GM21786 (cell line): Measurements from ENCODE around the gene PEAR1.

Source experiments
- ATAC-seq: cut with Tn5 transposase; IDR thresholded peaks from one replicate; pipeline ENCODE4 v1.9.1; 2021; ENCODE audit not compliant: unreplicated experiment

Gene PEAR1

DNA sequence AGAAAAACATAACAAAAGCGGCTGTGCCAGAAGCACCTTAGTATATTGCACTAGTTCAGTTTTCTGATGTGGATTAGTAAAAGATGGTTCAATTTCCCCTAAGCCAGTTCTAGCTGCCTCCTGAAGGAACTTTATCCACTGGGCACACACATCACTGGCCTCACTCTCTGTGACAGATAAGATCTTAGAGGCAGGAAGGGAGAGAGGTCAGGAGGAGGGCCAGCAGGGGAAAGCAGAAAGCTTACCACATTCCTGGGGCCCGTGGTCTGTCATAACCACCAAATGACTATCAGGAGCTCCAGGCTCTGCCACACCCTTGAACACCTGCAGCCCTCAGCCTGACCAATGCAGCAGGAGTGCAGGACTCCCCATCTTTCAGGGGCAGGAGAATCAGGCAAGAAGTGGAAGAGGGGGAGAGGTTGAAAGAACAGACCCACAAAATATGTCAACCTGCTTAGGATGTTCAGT is 64.8 kb downstream of the PEAR1 start:
- ATAC-seq = no peak

DNA sequence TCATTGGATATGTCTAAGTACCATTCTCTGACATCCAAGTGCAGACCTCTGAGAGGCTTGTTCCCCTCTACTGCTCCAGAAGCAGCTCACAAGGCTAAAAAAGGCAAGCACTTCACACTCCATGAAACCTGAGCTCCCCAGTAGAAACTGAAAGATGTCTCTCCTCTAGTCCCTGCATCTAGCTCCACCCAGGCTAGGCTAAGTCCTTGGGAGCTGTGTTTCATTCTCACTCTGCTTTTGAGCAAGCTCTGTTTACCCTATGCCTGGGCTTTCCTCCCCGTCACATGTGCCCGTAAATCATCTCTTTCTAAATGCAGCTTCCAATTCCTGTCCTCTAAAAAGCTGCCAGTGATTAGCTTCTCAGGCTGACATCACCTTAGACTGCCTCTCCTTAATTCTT is 65.9 kb downstream of the PEAR1 start:
- ATAC-seq = no peak

DNA sequence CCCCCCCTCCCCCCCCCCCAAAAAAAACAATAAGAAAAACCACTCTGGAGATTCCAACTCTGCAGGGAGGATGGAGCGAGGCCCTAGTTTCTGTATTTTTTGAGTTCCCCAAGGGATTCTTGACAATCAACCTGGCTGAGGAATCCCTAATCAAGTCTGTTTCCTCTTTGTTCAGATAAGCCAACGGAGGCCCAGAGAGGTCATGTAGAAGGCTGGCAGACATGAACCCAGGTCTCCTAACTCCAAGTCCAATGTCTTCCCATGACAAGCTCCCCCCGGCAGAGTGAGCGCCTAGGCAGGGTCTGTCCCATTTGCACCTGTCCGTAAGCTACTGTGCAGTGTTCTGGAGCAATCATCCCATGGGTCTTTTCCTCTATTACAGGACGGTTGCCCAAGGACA is 66.4 kb downstream of the PEAR1 start:
- ATAC-seq = no peak

DNA sequence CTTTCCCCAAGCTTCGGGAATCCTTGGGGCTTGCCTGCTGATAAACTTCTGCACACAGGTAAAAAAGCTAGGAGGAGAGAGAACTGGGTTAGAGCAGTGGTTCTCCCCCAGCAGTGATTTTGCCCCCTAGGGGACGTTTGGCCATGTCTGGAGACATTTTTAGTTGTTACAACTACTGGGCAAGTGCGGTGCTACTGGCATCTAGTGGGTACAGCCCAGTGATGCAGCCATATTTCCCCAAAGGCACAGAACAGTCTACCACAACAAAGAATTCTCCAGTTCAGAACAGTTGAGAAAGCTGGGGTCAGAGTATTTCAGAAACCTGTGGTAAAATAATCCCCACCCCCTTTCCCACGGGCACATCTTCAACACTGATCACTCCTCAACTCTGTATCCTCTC is 68.2 kb downstream of the PEAR1 start:
- ATAC-seq = no peak

DNA sequence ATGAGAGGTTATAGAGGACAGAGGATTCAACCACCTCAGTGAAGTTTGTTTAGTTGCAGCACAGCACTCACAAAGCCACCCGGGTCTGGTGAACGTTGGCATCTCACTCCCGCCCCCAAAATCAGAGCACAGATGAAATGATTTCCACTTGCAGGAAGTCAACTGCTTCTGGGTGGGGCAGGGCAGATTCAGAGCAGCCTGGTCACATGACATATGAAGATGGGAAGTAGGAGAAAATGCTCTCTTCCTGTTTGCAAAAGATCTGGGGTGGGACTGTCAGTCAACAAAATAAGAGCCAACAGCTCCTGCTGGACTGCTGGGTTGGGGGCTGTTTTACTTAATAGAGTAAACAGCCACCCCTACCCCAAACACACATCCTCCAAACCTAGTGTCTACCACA is 70.1 kb downstream of the PEAR1 start:
- no peak for ATAC-seq

DNA sequence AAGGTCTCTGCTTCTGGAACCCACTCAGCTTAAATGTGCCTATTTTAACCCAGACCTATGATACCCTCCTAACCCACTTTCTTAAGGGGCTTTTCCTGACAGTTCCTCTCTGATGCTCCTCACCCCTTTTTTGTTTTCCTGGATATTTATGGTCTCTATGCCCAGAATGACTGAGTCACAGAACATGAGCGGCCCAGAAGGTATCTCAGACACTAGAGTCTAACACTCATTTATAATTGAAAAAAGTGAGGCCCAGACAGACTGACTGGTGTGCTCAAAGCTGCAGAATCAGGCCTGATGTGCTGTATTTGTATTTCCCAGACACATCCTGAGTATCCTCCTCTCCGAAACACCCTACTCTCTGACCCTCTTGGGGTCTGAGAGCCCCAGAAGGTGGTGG is 70.9 kb downstream of the PEAR1 start:
- ATAC-seq = no peak
